CD14-positive monocyte (primary cell): ENCODE data around the gene DSCAML1. TPM values are rescaled to one million over a fixed set of nuclear protein-coding genes. Genes with fewer than 3 reads are reported as not detected.

ENCODE experiments used
- DNase-seq, 3 donors: peaks; one replicate each; pipeline ENCODE4 v3.0.0-alpha.2; 2011 to 2022
- H2AFZ ChIP-seq: 2 replicates; pipeline ENCODE4 v1.6.0; 2012; ENCODE audit warnings: mild to moderate bottlenecking, low read depth, low read length, inconsistent platforms; ENCODE audit not compliant: insufficient read depth, poor library complexity, severe bottlenecking
- H3K27ac ChIP-seq, 2 donors: 1 replicate in 1 of 2; 2 replicates in 1 of 2; pipeline ENCODE4 v1.5.1; 2012 to 2013; ENCODE audit warnings: low read length in 2 of 2, control low read depth in 1 of 2, inconsistent platforms in 1 of 2, low read depth in 1 of 2, mild to moderate bottlenecking in 1 of 2
- H3K27me3 ChIP-seq, 2 donors: one replicate each; pipeline versions ENCODE4 v1.6.0 to v1.6.1; 2011 to 2013; ENCODE audit warnings: low read length in 2 of 2; ENCODE audit not compliant: control insufficient read depth in 2 of 2, insufficient read depth in 2 of 2
- H3K36me3 ChIP-seq, 2 donors: replicated peaks in 1 of 2; 1 replicate in 1 of 2; 2 replicates in 1 of 2; pipeline versions ENCODE4 v1.5.1 to v1.6.1; 2012 to 2013; ENCODE audit warnings: low read length in 2 of 2, control low read depth in 1 of 2, inconsistent platforms in 1 of 2, mild to moderate bottlenecking in 1 of 2; ENCODE audit not compliant: insufficient read depth in 2 of 2, control insufficient read depth in 1 of 2
- H3K4me1 ChIP-seq, 2 donors: 1 replicate in 1 of 2; 2 replicates in 1 of 2; pipeline versions ENCODE4 v1.5.1 to v1.6.1; 2012 to 2013; ENCODE audit warnings: low read length in 2 of 2, control low read depth in 1 of 2, inconsistent platforms in 1 of 2, mild to moderate bottlenecking in 1 of 2, moderate library complexity in 1 of 2; ENCODE audit not compliant: insufficient read depth in 2 of 2, control insufficient read depth in 1 of 2
- H3K4me2 ChIP-seq: replicated peaks from 2 replicates; pipeline ENCODE3; 2012; ENCODE audit warnings: low read length, moderate library complexity, mild to moderate bottlenecking; ENCODE audit not compliant: poor library complexity, severe bottlenecking; ENCODE audit errors: extremely low read depth
- H3K4me3 ChIP-seq, 3 experiments: fragments of 200-600 bp in 1 of 3; sonication (generic) in 1 of 3; replicated peaks in 1 of 3; 1 replicate in 2 of 3; 2 replicates in 1 of 3; pipeline ENCODE4 v1.5.1; 2011 to 2013; ENCODE audit warnings: low read length in 3 of 3, mild to moderate bottlenecking in 3 of 3, control low read depth in 2 of 3, low read depth in 2 of 3, inconsistent platforms in 1 of 3, moderate library complexity in 1 of 3
- H3K79me2 ChIP-seq: 2 replicates; pipeline ENCODE4 v1.6.0; 2012; ENCODE audit warnings: mild to moderate bottlenecking, control low read depth, inconsistent platforms, low read length, moderate library complexity; ENCODE audit not compliant: insufficient read depth
- H3K9ac ChIP-seq: 2 replicates; pipeline ENCODE4 v1.6.0; 2017; ENCODE audit warnings: low read length, mild to moderate bottlenecking; ENCODE audit not compliant: insufficient read depth, poor library complexity, severe bottlenecking
- H3K9me3 ChIP-seq, 2 donors: replicated peaks in 1 of 2; 1 replicate in 1 of 2; 2 replicates in 1 of 2; pipeline versions ENCODE4 v1.5.1 to v1.6.1; 2012 to 2013; ENCODE audit warnings: low read length in 2 of 2, control low read depth in 1 of 2; ENCODE audit not compliant: control insufficient read depth in 1 of 2, insufficient read depth in 1 of 2
- H4K20me1 ChIP-seq: 2 replicates; pipeline ENCODE4 v1.6.0; 2012; ENCODE audit warnings: mild to moderate bottlenecking, low read length, control low read depth, moderate library complexity; ENCODE audit not compliant: insufficient read depth
- H3K27ac Mint-ChIP-seq, 7 donors: one replicate each; pipeline ENCODE4 v1.8.0; 2020; ENCODE audit warnings: mild to moderate bottlenecking in 7 of 7, mixed read lengths in 7 of 7, moderate library complexity in 6 of 7, inconsistent platforms in 2 of 7
- H3K27me3 Mint-ChIP-seq, 3 donors: one replicate each; pipeline ENCODE4 v1.8.0; 2021 to 2022; ENCODE audit warnings: low read depth in 3 of 3, mild to moderate bottlenecking in 3 of 3, mixed read lengths in 3 of 3, moderate library complexity in 3 of 3, inconsistent platforms in 1 of 3
- H3K36me3 Mint-ChIP-seq, 2 donors: one replicate each; pipeline ENCODE4 v1.8.0; 2020; ENCODE audit warnings: mixed read lengths in 2 of 2, inconsistent platforms in 1 of 2, mild to moderate bottlenecking in 1 of 2
- H3K4me1 Mint-ChIP-seq: one replicate; pipeline ENCODE4 v1.8.0; 2020; ENCODE audit warnings: mild to moderate bottlenecking, mixed read lengths
- H3K4me3 Mint-ChIP-seq, 2 donors: one replicate each; pipeline ENCODE4 v1.8.0; 2020; ENCODE audit warnings: mild to moderate bottlenecking in 2 of 2, mixed read lengths in 2 of 2, moderate library complexity in 1 of 2
- H3K9me3 Mint-ChIP-seq, 7 donors: one replicate each; pipeline ENCODE4 v1.8.0; 2020 to 2022; ENCODE audit warnings: mixed read lengths in 7 of 7, mild to moderate bottlenecking in 6 of 7, moderate library complexity in 6 of 7, inconsistent platforms in 2 of 7
- WGBS: methylation state at CpG from one replicate; pipeline ENCODE4 v1.1.5; 2013; ENCODE audit warnings: missing lambda C conversion rate; ENCODE audit not compliant: insufficient coverage; 5-methylcytosine and 5-hydroxymethylcytosine counted together
- intact Hi-C, 2 donors: fragments of 100-400 bp; cut with micrococcal nuclease; formaldehyde crosslinking; loops; one replicate each; pipeline versions ENCODE4 v1.15.0 to v1.15.1; 2023
- polyA plus RNA-seq, 3 donors: library from polyadenylated mRNA; depleted of rRNA in 1 of 3; unstranded in 2 of 3; stranded (reverse) in 1 of 3; fragments of 300-500 nt in 2 of 3; fragments of >200 nt in 1 of 3; fragmentation: Illumina TruSeq in 2 of 3; gene quantifications; 1 replicate in 2 of 3; 2 replicates in 1 of 3; pipeline ENCODE4 v1.2.3, GENCODE V29; 2012 to 2021
- TF ChIP-seq, protein P1 (sequence below): fragments of 200-600 bp; IDR thresholded peaks from one replicate; pipeline ENCODE4 v1.8.0; 2022; ENCODE audit warnings: antibody characterized with exemption, mild to moderate bottlenecking

Gene DSCAML1
- polyA plus RNA-seq, 3 donors = not detected

DNA sequence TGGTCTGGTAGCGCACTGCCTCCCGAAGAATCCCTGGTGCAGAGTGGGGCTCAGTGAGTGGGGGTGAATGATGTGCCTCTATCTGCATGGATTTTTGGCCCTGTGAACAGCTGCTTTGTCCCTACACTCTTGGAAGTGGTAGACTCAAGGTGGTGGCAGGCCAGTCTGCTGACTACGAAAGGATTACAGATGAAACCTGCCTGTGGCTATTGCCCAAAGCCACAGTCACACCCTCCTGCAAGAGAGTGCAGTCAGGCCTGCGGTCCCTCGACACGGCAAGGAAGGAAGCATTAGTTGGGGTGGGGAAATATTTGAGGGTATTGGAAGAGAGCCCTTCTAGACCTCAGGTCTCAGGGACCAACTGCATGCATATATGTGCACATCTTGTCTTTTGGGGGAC lies 63.7 kb downstream of the DSCAML1 start:
- Mint-ChIP-seq H3K4me3 (no peak overlapping the region), H3K27me3 (peaks cover 11 to 13% (median 12%) of the 10 kb centered on the region in 3 donors), H3K4me1 (peaks cover 25% of the 10 kb centered on the region), H3K27ac (peak overlapping the region in 1 of 7 donors; percentile 25), H3K9me3 (peaks cover 0 to 2% (median 0%) of the 10 kb centered on the region in 7 donors), H3K36me3 (no peaks in the 10 kb centered on the region)
- no peak overlapping the region for H3K27ac ChIP-seq
- no peaks in the 10 kb centered on the region for H3K27me3 ChIP-seq
- H3K9ac ChIP-seq = no peak overlapping the region
- no peak overlapping the region for H3K4me3 ChIP-seq
- intact Hi-C loops = no loop called here
- no peaks in the 10 kb centered on the region for H3K9me3 ChIP-seq
- H4K20me1 ChIP-seq = no peaks in the 10 kb centered on the region
- no peaks in the 10 kb centered on the region for H3K79me2 ChIP-seq
- no peak overlapping the region for H3K4me2 ChIP-seq
- DNase-seq = no peak
- H3K36me3 ChIP-seq = no peaks in the 10 kb centered on the region
- peaks cover 23 to 24% of the 10 kb centered on the region in 2 donors for H3K4me1 ChIP-seq
- TF ChIP-seq, protein P1, sequence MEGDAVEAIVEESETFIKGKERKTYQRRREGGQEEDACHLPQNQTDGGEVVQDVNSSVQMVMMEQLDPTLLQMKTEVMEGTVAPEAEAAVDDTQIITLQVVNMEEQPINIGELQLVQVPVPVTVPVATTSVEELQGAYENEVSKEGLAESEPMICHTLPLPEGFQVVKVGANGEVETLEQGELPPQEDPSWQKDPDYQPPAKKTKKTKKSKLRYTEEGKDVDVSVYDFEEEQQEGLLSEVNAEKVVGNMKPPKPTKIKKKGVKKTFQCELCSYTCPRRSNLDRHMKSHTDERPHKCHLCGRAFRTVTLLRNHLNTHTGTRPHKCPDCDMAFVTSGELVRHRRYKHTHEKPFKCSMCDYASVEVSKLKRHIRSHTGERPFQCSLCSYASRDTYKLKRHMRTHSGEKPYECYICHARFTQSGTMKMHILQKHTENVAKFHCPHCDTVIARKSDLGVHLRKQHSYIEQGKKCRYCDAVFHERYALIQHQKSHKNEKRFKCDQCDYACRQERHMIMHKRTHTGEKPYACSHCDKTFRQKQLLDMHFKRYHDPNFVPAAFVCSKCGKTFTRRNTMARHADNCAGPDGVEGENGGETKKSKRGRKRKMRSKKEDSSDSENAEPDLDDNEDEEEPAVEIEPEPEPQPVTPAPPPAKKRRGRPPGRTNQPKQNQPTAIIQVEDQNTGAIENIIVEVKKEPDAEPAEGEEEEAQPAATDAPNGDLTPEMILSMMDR = no peak
- H2AFZ ChIP-seq = no peak overlapping the region
- WGBS = 0% methylated on average over 3 of the region's 6 CpGs

DNA sequence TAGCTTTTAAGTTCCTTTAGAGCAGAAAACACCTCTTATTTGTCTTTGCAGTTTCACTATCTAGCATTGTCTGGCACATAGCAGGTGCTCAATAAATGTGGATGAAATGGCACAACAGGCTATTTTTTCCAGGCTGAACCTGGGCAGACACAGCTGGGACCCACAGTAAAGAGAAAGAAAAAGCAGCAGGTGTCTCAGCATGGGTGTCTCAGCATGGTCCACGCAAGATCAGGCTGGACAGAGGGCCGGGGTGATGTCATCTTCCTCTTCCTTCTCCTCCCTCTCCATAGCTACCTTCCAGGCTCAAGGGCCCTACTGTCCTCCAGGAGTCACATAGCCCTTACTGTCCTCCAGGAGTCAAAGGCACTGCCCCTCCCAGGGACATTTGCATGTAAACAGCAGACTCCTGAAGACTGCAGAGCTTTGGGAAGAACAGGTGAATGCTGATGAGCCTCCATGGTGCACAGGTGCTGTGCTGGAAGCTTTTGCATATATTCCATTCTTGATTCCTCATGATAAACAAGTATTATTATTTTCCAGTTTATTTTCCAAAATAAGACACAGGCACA lies 65.2 kb downstream of the DSCAML1 start:
- intact Hi-C loops = no loop called here
- Histone ChIP-seq H3K4me3 (no peak overlapping the region), H4K20me1 (no peaks in the 10 kb centered on the region), H3K4me1 (peaks cover 23 to 24% of the 10 kb centered on the region in 2 donors), H3K79me2 (no peaks in the 10 kb centered on the region), H3K9ac (no peak overlapping the region), H3K4me2 (no peak overlapping the region), H3K27ac (no peak overlapping the region), H3K9me3 (no peaks in the 10 kb centered on the region), H3K27me3 (no peaks in the 10 kb centered on the region), H3K36me3 (no peaks in the 10 kb centered on the region), H2AFZ (no peak overlapping the region)
- WGBS = no CpG with 5 or more reads among the region's 2 CpGs
- DNase-seq = no peak
- Mint-ChIP-seq H3K4me1 (peaks cover 25% of the 10 kb centered on the region), H3K36me3 (no peaks in the 10 kb centered on the region), H3K27ac (no peak overlapping the region), H3K4me3 (no peak overlapping the region), H3K9me3 (peaks cover 0 to 2% (median 0%) of the 10 kb centered on the region in 7 donors), H3K27me3 (peaks cover 11 to 15% (median 12%) of the 10 kb centered on the region in 3 donors)
- TF ChIP-seq, protein P1 = no peak
